IMR-90 (cell line): ENCODE measurements around the gene RNU6-7. TPM values are rescaled to one million over a fixed set of nuclear protein-coding genes. Genes with fewer than 3 reads are reported as not detected.

Source experiments
- ATAC-seq: fragments of 200-7000 bp; cut with Tn5 transposase; 2 replicates; pipeline ENCODE4 v1.9.1; 2020; ENCODE audit warnings: low read depth, mild to moderate bottlenecking, moderate library complexity
- BruUV-seq: library from RNA; stranded (reverse); fragments of 400-500 nt; replicated peaks from 2 replicates; lab custom pipeline; 2021; lab: Mats Ljungman, UMichigan
- CTCF ChIA-PET: fragments of 300-600 bp; formaldehyde crosslinking; extraction: SDS; loops from one replicate; lab custom pipeline; 2021; ENCODE audit warnings: antibody characterized with exemption; lab: Yijun Ruan, JAX
- POLR2A ChIA-PET: fragments of 300-600 bp; sonication (Branson Sonifier 250); formaldehyde crosslinking; loops from one replicate; lab custom pipeline; 2022; ENCODE audit warnings: antibody characterized with exemption; ENCODE audit not compliant: unreplicated experiment; lab: Charles Lee
- DNase-seq: peaks from one replicate; pipeline ENCODE4 v3.0.0; 2013
- H2AFZ ChIP-seq: replicated peaks from 2 replicates; pipeline ENCODE3; 2013; ENCODE audit warnings: low read length, mild to moderate bottlenecking; ENCODE audit not compliant: poor library complexity
- H2AK5ac ChIP-seq: 2 replicates; pipeline ENCODE4 v1.6.1; 2013; ENCODE audit warnings: low read depth, low read length, inconsistent platforms
- H2AK9ac ChIP-seq: replicated peaks from 2 replicates; pipeline ENCODE3; 2013; ENCODE audit warnings: mild to moderate bottlenecking, low read depth, low read length, moderate library complexity; ENCODE audit not compliant: poor library complexity
- H2BK120ac ChIP-seq: 2 replicates; pipeline ENCODE4 v1.6.1; 2013; ENCODE audit warnings: low read depth, low read length, inconsistent platforms
- H2BK15ac ChIP-seq: 3 replicates; pipeline ENCODE4 v1.6.1; 2013; ENCODE audit warnings: low read depth, low read length, inconsistent platforms
- H2BK20ac ChIP-seq: 2 replicates; pipeline ENCODE4 v1.6.1; 2013; ENCODE audit warnings: low read depth, mild to moderate bottlenecking, inconsistent platforms, low read length, moderate library complexity
- H2BK5ac ChIP-seq: 2 replicates; pipeline ENCODE4 v1.6.1; 2013; ENCODE audit warnings: mild to moderate bottlenecking, low read depth, low read length, inconsistent platforms; ENCODE audit not compliant: poor library complexity, severe bottlenecking
- H3K14ac ChIP-seq: replicated peaks from 2 replicates; pipeline ENCODE4 v1.6.1; 2013; ENCODE audit warnings: low read depth, low read length, inconsistent platforms
- H3K18ac ChIP-seq: 2 replicates; pipeline ENCODE4 v1.6.1; 2013; ENCODE audit warnings: low read depth, low read length, control low read depth
- H3K23ac ChIP-seq: 2 replicates; pipeline ENCODE4 v1.6.1; 2013; ENCODE audit warnings: low read depth, low read length, inconsistent platforms
- H3K27ac ChIP-seq: 2 replicates; pipeline ENCODE4 v1.5.1; 2013; ENCODE audit warnings: mild to moderate bottlenecking, control low read depth, low read length; ENCODE audit not compliant: insufficient read depth
- H3K27me3 ChIP-seq: 2 replicates; pipeline ENCODE4 v1.6.1; 2013; ENCODE audit warnings: low read length; ENCODE audit not compliant: control insufficient read depth, insufficient read depth
- H3K36me3 ChIP-seq: 2 replicates; pipeline ENCODE4 v1.6.1; 2013; ENCODE audit warnings: low read length, mixed read lengths; ENCODE audit not compliant: control insufficient read depth, insufficient read depth
- H3K4ac ChIP-seq: 2 replicates; pipeline ENCODE4 v1.6.1; 2013; ENCODE audit warnings: low read depth, low read length, inconsistent platforms
- H3K4me1 ChIP-seq: 2 replicates; pipeline ENCODE4 v1.6.1; 2013; ENCODE audit warnings: low read length, mixed read lengths; ENCODE audit not compliant: control insufficient read depth, insufficient read depth
- H3K4me2 ChIP-seq: 2 replicates; pipeline ENCODE4 v1.6.1; 2013; ENCODE audit warnings: low read depth, mild to moderate bottlenecking, control low read depth, low read length, moderate library complexity
- H3K4me3 ChIP-seq: 2 replicates; pipeline ENCODE4 v1.5.1; 2013; ENCODE audit warnings: low read depth, mild to moderate bottlenecking, control low read depth, low read length, moderate library complexity; ENCODE audit not compliant: insufficient read depth
- H3K56ac ChIP-seq: 2 replicates; pipeline ENCODE4 v1.6.1; 2013; ENCODE audit warnings: low read length, inconsistent platforms; ENCODE audit not compliant: insufficient read depth; ENCODE audit errors: extremely low read depth
- H3K79me1 ChIP-seq, 2 experiments: 2 replicates each; pipeline ENCODE4 v1.6.1; 2013; ENCODE audit warnings: low read length in 2 of 2, inconsistent platforms in 1 of 2, low read depth in 1 of 2
- H3K9ac ChIP-seq: 2 replicates; pipeline ENCODE4 v1.6.1; 2013; ENCODE audit warnings: low read depth, low read length, control low read depth
- H3K9me1 ChIP-seq: 2 replicates; pipeline ENCODE4 v1.6.1; 2013; ENCODE audit warnings: low read length, inconsistent platforms; ENCODE audit not compliant: insufficient read depth
- H3K9me3 ChIP-seq: 2 replicates; pipeline ENCODE4 v1.6.1; 2013; ENCODE audit warnings: low read length; ENCODE audit not compliant: control insufficient read depth, insufficient read depth
- H4K20me1 ChIP-seq: 2 replicates; pipeline ENCODE4 v1.6.1; 2013; ENCODE audit warnings: low read length, inconsistent platforms; ENCODE audit not compliant: insufficient read depth
- H4K5ac ChIP-seq: 2 replicates; pipeline ENCODE4 v1.6.1; 2013; ENCODE audit warnings: mild to moderate bottlenecking, low read depth, low read length, control low read depth
- H4K8ac ChIP-seq, 2 experiments: 2 replicates each; pipeline ENCODE4 v1.6.1; 2013; ENCODE audit warnings: low read depth in 2 of 2, low read length in 2 of 2, control low read depth in 1 of 2, inconsistent platforms in 1 of 2
- H4K91ac ChIP-seq: 2 replicates; pipeline ENCODE4 v1.6.1; 2013; ENCODE audit warnings: low read depth, low read length, inconsistent platforms; ENCODE audit not compliant: insufficient read depth
- CEBPB ChIP-seq: IDR thresholded peaks from 2 replicates; pipeline ENCODE4 v1.6.1; 2012; ENCODE audit warnings: low read depth, low read length, improper control_type of control experiment
- FOS ChIP-seq: fragments of 150-350 bp; IDR thresholded peaks from 2 replicates; pipeline ENCODE4 v1.6.1; 2016; ENCODE audit warnings: low read depth, low read length
- MAFK ChIP-seq: IDR thresholded peaks from 2 replicates; pipeline ENCODE4 v1.6.1; 2012; ENCODE audit warnings: low read depth, low read length, improper control_type of control experiment
- RAD21 ChIP-seq: IDR thresholded peaks from 2 replicates; pipeline ENCODE4 v1.6.1; 2012; ENCODE audit warnings: low read length, improper control_type of control experiment
- RCOR1 ChIP-seq: IDR thresholded peaks from 2 replicates; pipeline ENCODE4 v1.6.1; 2012; ENCODE audit warnings: mild to moderate bottlenecking, low read length, improper control_type of control experiment; ENCODE audit not compliant: insufficient replicate concordance
- WGBS, 2 experiments: methylation state at CpG; one replicate each; pipeline versions ENCODE4 v1.1.5 to v1.1.7; 2013; ENCODE audit warnings: missing lambda C conversion rate in 2 of 2; ENCODE audit not compliant: insufficient read length in 1 of 2; ENCODE audit errors: extremely low coverage in 2 of 2; 5-methylcytosine and 5-hydroxymethylcytosine counted together
- dilution Hi-C: fragments of 300-500 bp; cut with HindIII; formaldehyde crosslinking; loops from one replicate; pipeline ENCODE4 v1.14.3; 2018; ENCODE audit warnings: low sequenced_read_pairs; ENCODE audit not compliant: unreplicated experiment
- in situ Hi-C: fragments of 300-500 bp; cut with MboI; formaldehyde crosslinking; loops from 3 replicates; pipeline ENCODE4 v1.14.3; 2019; ENCODE audit warnings: low sequenced_read_pairs, inconsistent platforms, mixed read lengths
- intact Hi-C: fragments of 100-400 bp; cut with micrococcal nuclease; formaldehyde crosslinking; loops from 2 replicates; pipeline ENCODE4 v1.10.0; 2022
- polyA plus RNA-seq, 3 experiments: library from polyadenylated mRNA; depleted of rRNA; stranded (reverse); fragments of >200 nt; gene quantifications; 2 replicates each; pipeline ENCODE4 v1.2.3, GENCODE V29; 2012; ENCODE audit warnings: low replicate concordance in 1 of 3
- total RNA-seq: library from RNA; depleted of rRNA; stranded (reverse); fragments of >200 nt; gene quantifications from 2 replicates; pipeline ENCODE4 v1.2.3, GENCODE V29; 2012
- TF ChIP-seq, protein P1 (sequence below): conservative IDR thresholded peaks from 2 replicates; pipeline ENCODE4 v1.5.1; 2012; ENCODE audit warnings: mild to moderate bottlenecking, low read depth, low read length, improper control_type of control experiment

Gene RNU6-7
- total and polyA plus RNA-seq, 2 of the 4 experiments (the other 2 are of a cell fraction) = not detected

DNA sequence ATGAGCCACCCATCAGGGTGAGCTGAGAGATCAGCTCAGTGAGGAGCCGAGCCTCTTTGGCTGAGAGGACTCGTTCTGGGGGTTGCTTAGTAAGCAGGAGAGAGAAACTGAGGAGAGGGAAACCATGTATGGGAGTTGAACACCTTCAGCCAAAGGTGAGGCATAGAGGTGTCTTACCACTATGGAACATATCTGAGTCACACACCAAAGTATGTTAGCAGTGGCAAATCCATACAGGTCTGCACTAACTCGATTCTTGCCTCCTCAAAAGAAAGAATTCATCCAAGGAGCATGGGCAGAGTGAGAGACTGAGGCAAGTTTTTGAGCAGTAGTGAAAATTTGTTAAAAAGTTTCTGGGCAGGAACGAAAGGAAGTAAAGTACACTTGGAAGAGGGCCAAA, 47.9 kb downstream of the RNU6-7 start:
- H3K27me3 ChIP-seq = 0 out of 2 replicates have a peak, but pooled peaks cover 3% of the 10 kb centered on the region
- H2AK9ac ChIP-seq = no peak overlapping the region
- dilution Hi-C loops (no loop called here), intact Hi-C loops (loop anchor here (5.0 to 10.0 kb wide), 3 partner anchors 302 to 885 kb away; no protein-coding TSS in a partner anchor), in situ Hi-C loops (loop anchor here (25.0 kb wide), 1 partner anchor 312 kb away; no protein-coding TSS in a partner anchor)
- no peak overlapping the region for H2BK5ac ChIP-seq
- DNase-seq (no peak), ATAC-seq (no peak)
- H3K27ac ChIP-seq = no peak overlapping the region
- H4K5ac ChIP-seq = no peak overlapping the region
- no peak overlapping the region for H3K9ac ChIP-seq
- no peak overlapping the region for H3K4me2 ChIP-seq
- H4K91ac ChIP-seq = no peak overlapping the region
- no peak overlapping the region for H3K18ac ChIP-seq
- H3K79me1 ChIP-seq = no peaks in the 10 kb centered on the region
- H3K4me1 ChIP-seq = 0 out of 2 replicates have a peak, but pooled peaks cover 2% of the 10 kb centered on the region
- no peak overlapping the region for H2BK120ac ChIP-seq
- no TSS peak for BruUV-seq
- H3K4ac ChIP-seq = no peak overlapping the region
- H4K20me1 ChIP-seq = no peaks in the 10 kb centered on the region
- 57% methylated on average over 1 of the region's 4 CpGs; no CpG with 5 or more reads in 1 of the 2 experiments for WGBS, 2 experiments
- no peak overlapping the region for H3K4me3 ChIP-seq
- H4K8ac ChIP-seq = no peak overlapping the region
- no peaks in the 10 kb centered on the region for H3K9me3 ChIP-seq
- H3K56ac ChIP-seq = no peak overlapping the region
- no peak overlapping the region for H3K14ac ChIP-seq
- no peak overlapping the region for H2BK20ac ChIP-seq
- TF ChIP-seq, protein P1, sequence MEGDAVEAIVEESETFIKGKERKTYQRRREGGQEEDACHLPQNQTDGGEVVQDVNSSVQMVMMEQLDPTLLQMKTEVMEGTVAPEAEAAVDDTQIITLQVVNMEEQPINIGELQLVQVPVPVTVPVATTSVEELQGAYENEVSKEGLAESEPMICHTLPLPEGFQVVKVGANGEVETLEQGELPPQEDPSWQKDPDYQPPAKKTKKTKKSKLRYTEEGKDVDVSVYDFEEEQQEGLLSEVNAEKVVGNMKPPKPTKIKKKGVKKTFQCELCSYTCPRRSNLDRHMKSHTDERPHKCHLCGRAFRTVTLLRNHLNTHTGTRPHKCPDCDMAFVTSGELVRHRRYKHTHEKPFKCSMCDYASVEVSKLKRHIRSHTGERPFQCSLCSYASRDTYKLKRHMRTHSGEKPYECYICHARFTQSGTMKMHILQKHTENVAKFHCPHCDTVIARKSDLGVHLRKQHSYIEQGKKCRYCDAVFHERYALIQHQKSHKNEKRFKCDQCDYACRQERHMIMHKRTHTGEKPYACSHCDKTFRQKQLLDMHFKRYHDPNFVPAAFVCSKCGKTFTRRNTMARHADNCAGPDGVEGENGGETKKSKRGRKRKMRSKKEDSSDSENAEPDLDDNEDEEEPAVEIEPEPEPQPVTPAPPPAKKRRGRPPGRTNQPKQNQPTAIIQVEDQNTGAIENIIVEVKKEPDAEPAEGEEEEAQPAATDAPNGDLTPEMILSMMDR = no peak
- TF ChIP-seq RAD21 (no peak), FOS (no peak), MAFK (no peak), RCOR1 (no peak), CEBPB (no peak)
- no peaks in the 10 kb centered on the region for H3K9me1 ChIP-seq
- H3K36me3 ChIP-seq = no peaks in the 10 kb centered on the region
- CTCF ChIA-PET = no interaction called here
- no peak overlapping the region for H3K23ac ChIP-seq
- POLR2A ChIA-PET = no interaction called here
- H2AK5ac ChIP-seq = no peak overlapping the region
- no peak overlapping the region for H2BK15ac ChIP-seq
- no peak overlapping the region for H2AFZ ChIP-seq
